K562 (cell line): ENCODE measurements around the gene NMNAT1. TPM values are rescaled to one million over a fixed set of nuclear protein-coding genes. Genes with fewer than 3 reads are reported as not detected.

ENCODE experiments used
- NR1H2 ChIP-seq: sonication (generic); formaldehyde crosslinking; IDR thresholded peaks from 2 replicates; pipeline ENCODE4 v1.4.0; 2020; ENCODE audit warnings: mild to moderate bottlenecking, missing genetic modification reagents
- REST ChIP-seq, 2 experiments: fragments of 450-650 bp; formaldehyde crosslinking in 1 of 2; IDR thresholded peaks; 2 replicates each; pipeline versions ENCODE4 v1.4.0 to v1.6.1; 2014 to 2020; ENCODE audit warnings: mild to moderate bottlenecking in 2 of 2, borderline replicate concordance in 1 of 2, low read depth in 1 of 2
- RFX7 ChIP-seq: fragments of 250-450 bp; sonication (Bioruptor Pico); IDR thresholded peaks from 2 replicates; pipeline ENCODE4 v1.5.1; 2021; ENCODE audit warnings: mild to moderate bottlenecking
- TEAD1 ChIP-seq, 2 experiments: fragments of 450-650 bp in 1 of 2; sonication (generic) in 1 of 2; formaldehyde crosslinking; IDR thresholded peaks; 2 replicates each; pipeline versions ENCODE4 v1.4.0 to v1.8.0; 2020 to 2022; ENCODE audit warnings: mild to moderate bottlenecking in 2 of 2, missing genetic modification reagents in 1 of 2
- THAP7 ChIP-seq: fragments of 250-450 bp; sonication (Bioruptor Pico); IDR thresholded peaks from 2 replicates; pipeline ENCODE4 v1.5.0; 2021
- ZNF124 ChIP-seq: sonication (generic); formaldehyde crosslinking; IDR thresholded peaks from 2 replicates; pipeline ENCODE4 v1.8.1; 2022; ENCODE audit warnings: missing genetic modification reagents
- ZNF318 ChIP-seq, 2 experiments: fragments of 450-650 bp; IDR thresholded peaks; 2 replicates each; pipeline ENCODE4 v1.6.1; 2016; ENCODE audit warnings: mild to moderate bottlenecking in 2 of 2, borderline replicate concordance in 1 of 2, low read depth in 1 of 2, moderate library complexity in 1 of 2
- polyA plus RNA-seq, 8 experiments: library from polyadenylated mRNA; depleted of rRNA in 4 of 8; stranded (reverse) in 5 of 8; unstranded in 3 of 8; fragments of >200 nt; fragmentation: Nextera tagmentation in 2 of 8; fragmentation: Illumina TruSeq in 1 of 8; extraction: Ambion mirVana in 2 of 8; extraction: Trizol in 1 of 8; gene quantifications; 2 replicates each; pipeline versions ENCODE4 v1.2.1 to v1.2.3, GENCODE V29; 2011 to 2014; ENCODE audit warnings: inconsistent platforms in 1 of 8, missing spikeins in 1 of 8
- total RNA-seq, 7 experiments: library from RNA; depleted of rRNA in 6 of 7; stranded (reverse); fragments of >200 nt in 6 of 7; fragmentation: Illumina TruSeq in 2 of 7; extraction: Trizol in 2 of 7; gene quantifications; 2 replicates each; pipeline versions ENCODE4 v1.2.1 to v1.2.3, GENCODE V29; 2011 to 2021; ENCODE audit warnings: low replicate concordance in 1 of 7

NMNAT1 gene
- total and polyA plus RNA-seq, 9 of the 15 experiments (the other 6 are each of a cell fraction or from before 2014, with no cell fraction given): 5.1 to 14.6 (median 12.1) TPM

- TF ChIP-seq THAP7 (CRISPR knock-in tag) (no peak), RFX7 (CRISPR knock-in tag) (no peak), ZNF124 (CRISPR knock-in tag) (no peak), NR1H2 (CRISPR knock-in tag) (no peak), REST (IDR thresholded peaks at IDR 0.05; ENCODE audit: borderline replicate concordance) (no peak), REST (CRISPR knock-in tag; IDR thresholded peaks at IDR 0.05; ENCODE audit: low read depth) (peak; percentile 57; the same call in 1 of the 2 replicates), TEAD1 (CRISPR knock-in tag; IDR thresholded peaks at IDR 0.05) (peak in 1 of 2 experiments; percentile 69; a peak in 2 of 4 replicates), ZNF318 (IDR thresholded peaks at IDR 0.05; ENCODE audit: borderline replicate concordance in 1 of 2, low read depth in 1 of 2) (no peak)
Measured at GRCh38 chr1:9929431-9930385, 13.6 kb upstream of the NMNAT1 start (continued).
